HG02981 (cell line): ENCODE measurements around the gene RGS14.
"Not testable (repeated sequence)": the region's sequence is repeated elsewhere in the genome, so short reads cannot be mapped to it uniquely, and the experiment has no call there.

Experiments used
- ATAC-seq: cut with Tn5 transposase; IDR thresholded peaks from one replicate; pipeline ENCODE4 v1.9.1; 2021; ENCODE audit warnings: mild to moderate bottlenecking, moderate library complexity; ENCODE audit not compliant: unreplicated experiment

The RGS14 gene

GRCh38 chr5:177375516-177375915, 17.8 kb downstream of the RGS14 start:
- ATAC-seq, result not testable (repeated sequence)

GRCh38 chr5:177376107-177376506, 18.4 kb downstream of the RGS14 start:
- ATAC-seq, result no peak

GRCh38 chr5:177377851-177378776, 20.4 kb downstream of the RGS14 start:
- no peak for ATAC-seq

- peak; percentile 68 for ATAC-seq
Observed at GRCh38 chr5:177378884-177379883, 21.5 kb downstream of the RGS14 start.

- ATAC-seq, result no peak
Observed at GRCh38 chr5:177380805-177381126, 23.0 kb downstream of the RGS14 start.

- no peak for ATAC-seq
Observed at GRCh38 chr5:177382423-177383029, 24.8 kb downstream of the RGS14 start.

- no peak for ATAC-seq
Observed at GRCh38 chr5:177383181-177383580, 25.5 kb downstream of the RGS14 start.

- no peak for ATAC-seq
Observed at GRCh38 chr5:177384134-177384533, 26.4 kb downstream of the RGS14 start, which contains the start of gene SLC34A1. Gene SLC34A1, plus strand, starts transcription at chr5:177384434. Its CDS starts 1,308 bp downstream, at chr5:177385742.

- no peak for ATAC-seq
Observed at GRCh38 chr5:177385720-177386119, 28.0 kb downstream of the RGS14 start.

GRCh38 chr5:177386542-177386941, 28.8 kb downstream of the RGS14 start:
- ATAC-seq, result no peak

GRCh38 chr5:177387405-177387804, 29.7 kb downstream of the RGS14 start:
- ATAC-seq, result no peak

GRCh38 chr5:177388521-177389052, 30.9 kb downstream of the RGS14 start:
- no peak for ATAC-seq

GRCh38 chr5:177389241-177390169, 31.8 kb downstream of the RGS14 start:
- ATAC-seq, result peak; percentile 36

- ATAC-seq, result peak; percentile 68
Observed at GRCh38 chr5:177390363-177391300, 32.9 kb downstream of the RGS14 start.

GRCh38 chr5:177392765-177393164, 35.0 kb downstream of the RGS14 start:
- no peak for ATAC-seq

GRCh38 chr5:177393206-177393765, 35.6 kb downstream of the RGS14 start:
- no peak for ATAC-seq

GRCh38 chr5:177393990-177394389, 36.3 kb downstream of the RGS14 start:
- ATAC-seq, result no peak

- ATAC-seq, result no peak
Observed at GRCh38 chr5:177396078-177396477, 38.4 kb downstream of the RGS14 start.
